COLO668 (cell line): ENCODE measurements around the gene TAL1.
A peak's percentile ranks its signal among the peaks of the same experiment; 100 is the strongest.

Experiments used
- DNase-seq: peaks from one replicate; lab custom pipeline; 2025; ENCODE audit not compliant: unreplicated experiment; lab: John Stamatoyannopoulos, UW

The TAL1 gene

GRCh38 chr1:47178020-47178419, 54.0 kb downstream of the TAL1 start:
- DNase-seq: no peak

GRCh38 chr1:47175227-47175934, 56.6 kb downstream of the TAL1 start:
- peak; percentile 73 for DNase-seq

- no peak for DNase-seq
Measured at GRCh38 chr1:47174656-47175020, 57.4 kb downstream of the TAL1 start.

- DNase-seq: no peak
Measured at GRCh38 chr1:47172782-47173181, 59.2 kb downstream of the TAL1 start.
